Stimulated activated CD8-positive, alpha-beta memory T cell treated with anti-CD3 and anti-CD28 coated beads, Interleukin-15, amount 100 ng/mL, for 1 hour (primary cell): ENCODE data around the gene RFWD3.
"Not testable (repeated sequence)": the region's sequence is repeated elsewhere in the genome, so short reads cannot be mapped to it uniquely, and the experiment has no call there.

Experiments
- DNase-seq: peaks from one replicate; pipeline ENCODE4 v3.0.0-alpha.2; 2020; ENCODE audit warnings: low read depth

The RFWD3 gene

DNA sequence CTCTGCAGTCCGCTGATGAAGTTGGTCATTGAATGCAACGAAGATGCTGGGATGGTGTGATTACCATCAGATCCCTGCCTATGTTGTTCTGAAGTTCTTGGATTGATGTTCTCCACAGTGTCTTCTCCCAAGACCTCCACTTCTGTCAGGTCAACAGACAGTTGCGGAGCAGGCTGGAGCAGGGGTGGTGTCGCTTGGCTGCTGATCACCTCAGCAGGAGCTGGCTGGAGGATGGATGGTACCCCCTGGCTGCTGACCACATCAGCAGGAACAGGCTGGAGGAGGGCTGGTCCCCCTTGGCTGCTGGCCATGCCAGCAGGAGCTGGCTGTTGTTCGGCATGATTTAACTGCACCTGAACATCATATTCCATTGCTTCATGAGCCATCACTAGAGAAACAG, 5.6 kb downstream of the RFWD3 start:
- DNase-seq, result no peak

DNA sequence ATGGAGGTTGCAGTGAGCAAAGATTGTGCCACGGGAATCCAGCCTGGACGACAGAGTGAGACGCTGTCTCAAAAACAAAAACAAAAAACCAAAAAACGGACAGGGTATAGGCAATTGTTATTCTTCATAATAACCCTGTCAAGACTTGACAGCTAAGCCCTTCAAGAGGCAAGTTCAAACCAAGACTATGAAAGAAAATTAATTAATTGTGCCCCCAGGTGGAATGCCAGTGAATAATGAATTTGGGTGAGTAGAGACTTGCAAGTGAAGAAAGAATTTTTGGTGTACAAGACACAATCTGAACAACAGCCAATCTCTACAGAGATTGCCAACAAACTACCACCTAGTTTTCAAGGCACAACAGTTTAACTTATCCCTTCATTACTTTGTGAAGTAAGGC, 6.3 kb downstream of the RFWD3 start:
- no peak for DNase-seq

DNA sequence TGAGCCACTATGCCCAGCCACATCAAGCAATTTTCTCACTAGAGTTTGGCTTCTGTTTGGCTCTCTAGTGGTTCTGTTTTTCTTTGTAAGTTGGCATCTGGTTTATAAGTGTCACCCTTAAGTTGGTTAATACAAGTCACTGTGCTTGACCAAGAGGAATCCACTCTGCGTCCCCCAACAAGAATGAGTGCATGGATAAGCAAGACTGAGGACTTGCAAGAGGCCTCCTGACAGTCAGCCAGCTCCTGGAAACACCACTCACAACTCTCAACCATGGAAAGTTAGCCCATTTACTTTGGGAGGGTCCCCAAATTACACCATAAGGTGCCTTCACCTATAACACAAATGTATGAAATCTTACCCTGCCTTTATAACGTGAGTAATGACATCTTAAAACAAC, 7.6 kb downstream of the RFWD3 start:
- no peak for DNase-seq

DNA sequence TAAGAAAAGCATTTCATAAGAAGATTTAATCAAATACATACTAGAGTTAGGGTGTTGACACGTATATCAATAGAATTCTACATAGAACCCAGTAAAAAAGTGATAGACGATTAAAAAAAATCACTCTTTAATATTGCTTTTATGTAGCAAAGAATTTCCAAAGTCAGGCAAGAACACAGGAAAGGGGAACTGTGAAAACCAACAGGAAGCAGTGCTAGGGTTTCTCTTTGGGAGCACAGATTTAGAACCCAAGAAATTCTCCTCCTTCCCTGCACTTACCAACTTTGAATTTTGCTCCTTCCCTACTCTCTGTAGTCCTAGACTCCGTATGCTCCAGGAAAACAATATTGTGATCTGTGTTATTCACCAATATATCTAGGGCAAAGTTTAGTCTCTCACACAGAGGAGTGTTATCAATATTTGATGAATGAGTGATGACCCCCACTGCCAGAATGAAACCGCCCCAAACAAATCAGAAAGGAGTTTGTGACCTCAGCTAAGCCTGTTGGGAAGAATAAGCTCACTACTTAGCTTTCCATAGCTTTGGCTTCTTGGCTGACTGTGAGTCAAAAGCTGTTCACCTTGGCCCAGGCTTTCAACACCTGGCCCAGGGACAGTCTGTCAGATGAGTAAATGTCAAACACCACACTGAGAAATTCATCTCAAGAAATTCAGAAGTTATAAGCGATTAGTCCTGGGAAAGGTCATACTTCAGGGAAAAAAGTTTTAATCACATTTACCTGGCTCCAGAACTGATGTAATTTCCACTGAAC, 8.6 kb downstream of the RFWD3 start:
- DNase-seq, result no peak

DNA sequence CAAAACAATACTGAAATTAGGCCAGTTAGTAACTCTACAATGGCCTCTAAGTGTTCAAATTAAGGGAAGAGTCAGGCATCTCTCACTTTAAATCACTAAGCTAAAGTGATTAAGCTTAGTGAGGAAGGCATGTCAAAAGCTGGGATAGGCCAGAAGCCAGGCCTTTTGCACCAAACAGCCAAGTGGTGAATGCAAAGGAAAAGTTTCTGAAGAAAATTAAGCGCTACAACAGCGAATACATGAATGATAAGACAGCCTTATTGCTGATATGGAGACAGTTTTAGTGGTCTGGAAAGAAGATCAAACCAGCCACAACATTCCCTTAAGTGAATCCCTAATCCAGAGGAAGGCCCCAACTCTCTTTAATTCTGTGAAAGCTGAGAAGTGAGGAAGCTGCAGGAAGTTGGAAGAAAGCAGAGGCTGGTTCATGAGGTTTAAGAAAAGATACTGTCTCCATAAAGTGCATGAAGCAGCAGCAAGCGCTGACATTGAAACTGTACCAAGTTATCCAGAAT, 12.1 kb downstream of the RFWD3 start:
- DNase-seq, result no peak

DNA sequence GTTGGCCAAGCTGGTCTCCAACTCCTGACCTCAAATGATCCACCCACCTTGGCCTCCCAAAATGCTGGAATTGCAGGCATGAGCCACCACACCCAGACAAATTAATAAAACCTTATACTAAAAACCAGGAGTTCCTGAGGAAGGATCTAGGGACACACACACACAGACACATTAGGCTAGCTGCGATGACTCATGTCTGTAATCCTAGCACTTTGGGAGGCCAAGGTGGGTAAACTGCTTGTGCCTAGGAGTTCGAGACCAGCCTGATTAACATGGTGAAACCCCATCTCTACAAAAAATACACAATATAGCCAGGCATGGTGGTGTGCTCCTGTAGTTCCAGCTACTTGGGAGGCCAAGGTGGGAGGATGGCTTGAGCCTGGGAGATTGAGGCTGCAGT, 13.8 kb downstream of the RFWD3 start:
- DNase-seq, result not testable (repeated sequence)

DNA sequence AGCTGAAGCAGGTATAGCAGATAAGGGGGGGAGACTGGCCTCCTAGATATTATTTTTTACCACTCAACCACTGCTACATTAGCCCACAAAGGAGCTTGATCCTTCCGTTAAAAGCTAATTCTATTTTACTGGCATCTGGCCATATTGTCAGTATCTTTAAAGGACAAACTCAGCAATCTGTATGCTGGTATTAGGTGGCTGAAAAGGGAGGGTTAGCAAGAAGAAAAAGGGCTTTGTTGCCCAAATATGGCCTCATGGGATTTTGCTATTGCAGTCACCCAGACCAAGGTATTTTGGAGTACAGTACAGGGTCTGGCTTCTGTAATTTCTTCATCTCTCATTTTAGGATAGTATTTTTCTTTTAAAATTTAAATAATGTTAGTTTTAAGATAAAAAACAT, 14.4 kb downstream of the RFWD3 start:
- DNase-seq, result no peak

DNA sequence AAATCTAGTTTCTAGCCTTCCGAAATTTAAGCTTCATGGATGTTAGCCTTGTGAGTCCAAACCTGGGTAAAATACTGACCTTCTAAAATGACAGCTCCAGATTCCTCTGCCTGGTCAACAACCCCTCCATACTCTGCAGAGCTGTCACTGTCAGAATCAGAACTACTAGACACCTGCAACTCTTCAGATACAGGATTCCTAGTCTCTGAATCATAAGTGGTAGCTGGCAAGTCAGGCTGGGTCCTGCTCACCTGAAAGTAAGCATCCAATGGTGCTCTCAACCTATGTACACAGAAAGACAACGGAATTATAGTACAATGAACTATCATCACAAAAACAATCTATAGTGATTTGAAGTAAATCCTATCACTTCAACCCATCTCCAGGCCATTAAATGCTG, 14.8 kb downstream of the RFWD3 start:
- no peak for DNase-seq

DNA sequence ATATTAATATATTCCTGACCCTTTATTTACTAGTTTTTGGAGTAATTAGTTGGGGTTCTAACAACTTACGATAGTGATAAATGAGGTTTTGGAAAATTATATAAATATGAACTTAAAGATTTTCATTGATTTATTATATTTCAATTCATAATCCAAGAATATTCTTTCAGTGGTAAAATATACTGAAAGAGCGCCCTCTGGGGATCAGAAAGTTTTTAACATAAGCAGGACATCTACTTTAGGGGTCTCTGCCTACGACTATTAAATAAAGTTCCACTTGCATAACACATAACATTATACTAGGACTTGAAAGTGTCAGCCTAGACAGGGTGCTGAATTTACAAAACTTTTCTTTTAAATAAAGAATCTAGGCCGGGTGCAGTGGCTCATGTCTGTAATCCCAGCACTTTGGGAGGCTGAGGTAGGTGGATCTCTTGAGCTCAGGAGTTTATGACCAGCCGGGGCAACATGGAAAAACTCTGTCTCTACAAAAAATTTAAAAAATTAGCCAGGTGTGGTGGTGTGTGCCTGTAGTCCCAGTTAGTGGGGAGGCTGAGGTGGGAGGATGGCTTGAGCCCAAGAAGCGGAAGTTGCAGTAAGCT, 15.6 kb downstream of the RFWD3 start:
- no peak for DNase-seq

DNA sequence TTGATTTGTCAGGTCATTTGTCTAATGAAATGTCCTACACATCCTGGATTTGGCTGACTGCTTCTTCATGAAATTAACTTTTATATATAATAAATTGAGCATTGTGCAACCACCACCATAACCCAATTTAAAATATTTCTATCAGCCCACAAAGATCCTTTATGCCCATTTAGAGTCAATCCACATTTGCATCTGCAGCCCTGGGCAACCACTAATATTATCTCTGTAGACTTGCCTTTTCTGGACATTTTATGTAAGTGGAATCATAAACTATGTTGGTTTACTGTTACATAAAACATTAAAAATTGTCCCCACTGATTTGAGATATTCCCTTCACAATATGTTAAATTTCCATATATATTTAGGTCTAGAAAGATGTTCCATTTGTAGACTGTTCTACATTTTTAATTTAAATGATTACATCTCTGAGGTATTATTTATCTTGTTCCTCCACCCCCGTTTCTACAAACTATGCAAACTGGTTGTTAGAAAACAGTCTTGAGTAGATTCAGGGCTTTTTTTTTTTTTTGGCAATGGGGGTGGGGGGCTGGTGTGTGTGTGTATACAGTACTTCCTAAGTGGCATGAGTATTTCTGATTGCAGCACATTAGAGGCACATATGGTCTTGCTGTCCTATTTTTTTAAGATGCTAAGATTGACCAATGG, 16.7 kb downstream of the RFWD3 start:
- DNase-seq, result no peak

DNA sequence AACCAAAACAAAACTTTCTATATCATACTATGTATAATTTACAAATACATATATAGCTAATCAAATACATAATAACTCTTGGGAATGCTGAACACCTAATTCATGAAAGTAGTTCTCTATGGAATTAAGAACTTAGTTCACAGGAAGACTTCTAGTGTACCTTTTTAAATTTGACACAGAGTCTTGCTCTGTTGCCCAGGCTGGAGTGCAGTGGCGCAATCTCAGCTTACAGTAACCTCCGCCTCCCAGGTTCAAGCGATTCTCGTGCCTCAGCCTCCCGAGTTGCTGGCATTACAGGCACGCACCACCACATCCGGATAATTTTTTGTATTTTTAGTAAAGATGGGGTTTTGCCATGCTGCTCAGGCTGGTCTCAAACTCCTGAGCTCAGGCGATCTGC, 24.7 kb downstream of the RFWD3 start:
- no peak for DNase-seq

DNA sequence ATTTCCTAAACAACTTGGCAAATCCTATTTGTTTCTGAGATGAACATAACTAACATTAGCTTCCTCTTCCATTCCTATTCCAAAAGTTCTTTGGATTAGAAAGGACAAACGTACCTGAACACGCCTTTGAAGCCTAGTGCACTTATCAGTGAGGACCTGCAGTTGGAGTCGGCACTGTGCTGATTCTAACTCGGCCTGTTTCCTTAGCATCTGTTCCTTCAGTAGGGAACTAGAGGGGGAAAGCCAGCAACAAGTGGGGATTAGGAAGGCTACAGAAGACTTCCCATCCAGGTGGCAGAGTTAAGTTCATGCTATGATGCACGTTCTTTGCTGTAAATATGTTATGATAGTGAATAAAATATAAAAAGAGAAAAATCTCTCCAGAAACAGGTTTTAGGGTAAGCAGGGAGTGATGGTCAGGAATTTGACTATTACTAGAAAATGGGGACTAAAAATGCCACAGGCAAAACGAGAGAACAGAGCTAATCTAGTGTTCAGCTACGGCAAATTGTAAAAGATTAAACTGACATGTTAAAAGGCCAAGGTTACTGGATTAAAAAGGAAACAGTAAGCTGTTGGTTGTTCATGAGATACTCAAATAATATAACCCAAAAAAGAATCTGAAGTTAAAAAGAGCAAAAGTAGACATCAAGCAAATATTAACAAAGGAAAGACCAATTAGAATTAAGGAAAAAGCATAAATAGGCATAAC, 28.8 kb downstream of the RFWD3 start:
- DNase-seq, result no peak

DNA sequence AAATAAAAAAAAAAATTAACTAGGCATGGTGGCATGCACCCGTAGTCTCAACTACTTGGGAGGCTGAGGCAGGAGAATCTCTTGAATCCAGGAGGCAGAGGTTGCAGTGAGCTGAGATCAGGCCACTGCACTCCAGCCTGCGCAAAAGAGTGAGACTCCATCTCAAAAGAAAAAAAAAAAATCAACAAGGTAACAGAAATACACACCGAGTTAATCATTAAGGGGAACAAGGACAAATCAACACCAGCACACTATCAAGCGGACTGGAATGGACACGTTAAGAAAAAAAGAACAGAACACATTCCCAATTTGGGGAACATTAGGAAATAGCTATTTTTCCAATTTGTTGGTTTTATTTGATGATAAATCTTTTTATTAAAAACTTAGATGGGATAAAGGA, 31.4 kb downstream of the RFWD3 start:
- no peak for DNase-seq

DNA sequence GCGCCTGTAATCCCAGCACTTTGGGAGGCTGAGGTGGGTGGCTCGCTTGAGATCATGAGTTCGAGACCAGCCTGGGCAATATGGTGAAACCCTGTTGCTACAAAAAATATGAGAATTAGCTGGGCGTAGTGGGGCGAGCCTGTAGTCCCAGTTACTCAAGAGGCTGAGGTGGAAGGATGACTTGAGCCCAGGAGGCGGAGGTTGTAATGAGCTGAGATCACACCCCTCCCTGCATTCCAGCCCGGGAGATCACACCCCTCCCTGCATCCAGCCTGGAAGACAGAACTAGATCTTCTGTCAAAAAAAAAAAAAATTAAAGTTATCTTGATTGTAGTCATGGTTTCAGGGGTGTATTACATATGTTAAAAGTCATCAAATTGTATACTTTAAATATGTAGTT, 33.0 kb downstream of the RFWD3 start:
- DNase-seq, result no peak

DNA sequence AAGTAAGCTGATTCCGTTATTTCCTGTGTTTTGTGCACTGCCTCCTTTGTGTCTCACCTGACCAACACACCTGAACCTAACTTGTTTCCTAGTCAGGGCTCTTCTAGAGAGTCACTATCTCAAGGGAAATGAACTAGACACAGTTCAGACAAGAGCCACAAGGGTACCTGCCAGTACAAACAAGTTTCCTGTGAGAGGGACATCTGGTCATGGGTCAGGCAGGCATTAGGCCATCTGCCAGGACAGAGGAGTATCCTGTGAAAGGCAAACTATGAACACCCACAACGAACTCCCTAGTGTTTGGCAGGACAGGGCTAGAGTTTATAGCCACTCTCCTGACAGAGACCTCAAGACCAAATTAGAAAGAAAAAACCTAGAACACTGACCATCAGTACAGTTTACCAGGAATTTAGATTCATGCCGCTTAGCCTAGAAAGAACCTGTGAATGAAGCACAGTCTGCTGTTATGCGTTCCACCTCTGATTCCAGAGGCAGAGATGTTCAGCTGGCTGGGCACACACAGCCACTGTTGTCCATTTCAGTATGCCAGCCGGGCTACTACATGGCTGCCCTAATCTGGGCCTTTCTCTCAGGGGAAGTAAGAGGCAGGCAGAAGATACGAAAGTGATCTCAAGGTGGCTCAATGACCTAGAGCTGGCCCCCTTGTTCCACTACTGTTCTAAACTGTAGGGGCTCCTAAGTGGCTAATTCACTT, 39.0 kb downstream of the RFWD3 start:
- DNase-seq, result no peak

DNA sequence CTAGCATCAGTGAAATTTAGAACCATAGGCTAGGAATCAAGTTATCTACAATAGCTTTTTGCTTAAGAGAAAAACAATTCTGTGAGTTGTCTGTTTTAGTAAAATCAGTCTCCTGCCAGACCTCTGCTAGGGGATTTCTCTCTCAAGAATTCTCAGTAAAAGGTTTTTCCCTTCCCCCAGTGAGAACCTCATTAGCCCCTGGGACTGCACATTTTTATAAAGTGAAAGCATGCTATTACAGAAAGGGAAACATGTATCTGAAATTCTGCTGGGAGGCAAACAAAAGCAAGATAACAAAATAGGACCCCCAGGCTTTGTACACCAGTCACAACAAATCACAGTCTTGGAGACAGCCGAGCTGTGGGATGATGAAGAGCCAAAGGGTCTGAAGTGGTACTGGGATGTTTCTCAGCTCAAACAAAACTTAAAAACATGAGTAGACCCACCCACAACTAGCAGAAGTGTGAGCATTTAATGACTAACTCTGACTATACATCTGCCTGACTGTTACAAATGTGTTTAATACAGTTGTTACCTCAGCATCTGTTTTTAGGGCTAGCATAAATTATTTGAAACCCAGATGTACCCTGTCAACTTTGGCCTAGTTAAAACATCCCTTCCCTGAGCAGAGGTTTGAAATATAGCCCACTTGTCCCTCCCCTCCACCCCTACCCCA, 39.8 kb downstream of the RFWD3 start:
- no peak for DNase-seq

DNA sequence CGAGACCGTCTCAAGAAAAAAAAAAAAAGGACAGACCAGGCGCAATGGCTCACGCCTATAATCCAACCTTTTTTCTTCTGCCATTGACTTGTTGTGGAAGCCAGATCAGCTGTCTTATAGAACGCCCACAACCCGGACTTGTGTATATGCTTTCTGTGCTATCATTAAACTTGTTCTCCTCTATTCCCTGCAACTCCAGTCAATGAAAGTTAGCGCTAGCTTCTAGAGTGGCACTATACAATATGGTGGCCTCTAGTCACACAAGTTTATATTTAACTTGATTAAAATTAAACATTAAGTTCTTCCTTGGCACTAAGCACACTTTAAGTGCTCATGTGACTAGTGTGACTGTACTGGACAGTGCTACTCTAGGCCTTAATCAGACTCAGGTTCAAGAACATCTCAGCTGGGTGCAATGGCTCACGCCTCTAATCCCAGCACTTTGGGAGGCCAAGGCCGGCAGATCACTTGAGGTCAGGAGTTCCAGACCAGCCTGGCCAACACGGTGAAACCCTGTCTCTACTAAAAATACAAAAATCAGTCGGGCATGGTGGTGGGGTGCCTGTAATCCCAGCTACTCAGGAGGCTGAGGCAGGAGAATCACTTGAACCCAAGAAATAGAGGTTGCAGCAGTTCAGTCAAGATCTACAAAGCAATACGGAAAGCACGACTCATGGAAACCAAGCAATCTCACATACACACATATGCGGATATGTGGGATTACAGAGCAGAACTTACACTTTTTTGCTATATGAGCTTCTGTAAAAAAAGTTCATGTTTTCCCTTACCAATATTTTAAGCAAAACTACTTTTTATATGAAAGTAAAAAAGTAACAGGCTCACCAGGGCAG, 41.0 kb downstream of the RFWD3 start:
- no peak for DNase-seq

DNA sequence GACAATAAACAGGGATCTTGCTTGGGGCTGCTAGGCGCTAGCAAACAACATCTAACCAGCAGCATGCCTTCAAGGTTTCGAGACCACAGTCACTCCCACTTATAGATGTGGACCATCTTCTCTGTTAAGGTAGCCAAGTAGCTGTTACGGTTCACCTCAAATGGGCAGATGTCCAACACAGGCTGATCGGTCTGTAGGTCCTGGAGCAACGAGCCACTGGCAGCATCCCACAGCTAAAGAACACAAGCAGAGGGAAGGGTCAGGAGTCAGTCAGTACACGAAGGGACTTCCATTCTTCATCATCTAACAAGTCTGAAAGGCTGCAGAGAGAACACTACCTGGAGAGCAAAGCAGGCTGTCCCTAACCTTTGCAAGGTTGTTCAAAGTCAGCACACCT, 42.8 kb downstream of the RFWD3 start:
- DNase-seq, result no peak

DNA sequence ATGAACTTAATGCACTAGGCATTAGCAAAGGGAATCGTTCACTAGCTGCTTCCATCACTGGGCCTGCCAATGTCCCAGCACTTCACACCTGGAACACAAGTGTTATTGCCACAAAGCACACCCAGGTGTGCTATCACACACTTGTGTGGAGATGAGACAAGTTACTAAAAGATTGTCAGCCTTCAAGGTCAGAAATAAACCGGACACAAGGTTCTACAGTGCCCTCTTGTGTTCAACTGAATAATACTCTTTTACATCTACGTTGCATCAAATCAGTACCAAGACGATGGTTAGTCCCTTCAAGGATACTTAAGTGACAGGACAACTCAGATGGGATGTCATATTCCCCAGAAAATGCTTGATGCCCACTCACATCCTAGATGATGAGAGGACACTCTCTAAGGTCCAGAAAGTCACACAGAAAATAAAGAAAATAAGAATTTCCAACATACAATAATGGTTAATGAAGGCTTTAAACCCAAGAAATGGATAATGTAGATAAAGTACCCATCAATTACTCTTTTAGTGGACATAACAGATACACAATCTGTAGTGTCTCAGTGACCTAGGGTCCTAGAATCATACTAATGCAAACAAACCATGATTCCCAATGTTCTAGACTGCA, 43.4 kb downstream of the RFWD3 start:
- no peak for DNase-seq

DNA sequence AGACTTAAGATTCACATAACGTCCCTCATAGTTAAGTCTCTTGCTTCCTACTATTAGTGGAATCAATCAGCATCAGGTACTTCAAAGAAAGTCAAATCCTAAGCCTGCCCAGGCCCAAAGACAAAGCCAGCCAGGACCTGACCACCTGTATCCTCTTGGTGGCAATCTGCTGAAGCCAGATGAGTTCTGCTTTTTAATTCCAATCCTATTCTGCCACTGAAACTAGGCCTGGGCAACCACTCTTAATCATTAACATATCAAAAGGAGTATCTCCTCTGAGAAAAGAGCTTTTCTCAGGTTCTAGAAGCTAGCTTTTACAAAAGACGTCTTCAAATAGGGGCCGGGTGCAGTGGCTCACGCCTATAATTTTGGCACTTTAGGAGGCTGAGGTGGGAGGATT, 44.7 kb downstream of the RFWD3 start:
- no peak for DNase-seq
